Right ventricle myocardium superior (tissue), 1 donor: ENCODE data around the gene CBX8. TPM values are rescaled to one million over a fixed set of nuclear protein-coding genes. Genes with fewer than 3 reads are reported as not detected.
A peak's percentile ranks its signal among the peaks of the same experiment; 100 is the strongest.

Experiments used
- ATAC-seq: fragments of 200-7000 bp; cut with Tn5 transposase; one replicate; pipeline ENCODE4 v1.9.1; 2020; ENCODE audit warnings: mild to moderate bottlenecking; ENCODE audit not compliant: poor library complexity
- DNase-seq: peaks from one replicate; pipeline ENCODE4 v3.0.0-alpha.2; 2020
- intact Hi-C: fragments of 100-400 bp; cut with DNase I; formaldehyde crosslinking; loops from one replicate; pipeline ENCODE4 v1.11.2; 2022
- total RNA-seq: library from RNA; stranded (reverse); fragmentation: NEBNext Ultra II Directional; extraction: Animal tissue kit (Norgen Biotek cat#: 25700); gene quantifications from one replicate; pipeline ENCODE4 v1.2.1, GENCODE V29; 2021
- donor health status: DM: no; HTN: yes; CAD: no; lungs with severe emphysema.

CBX8 gene
- total RNA-seq, 1 donor from 2014 or later, result 6.2 TPM

DNA sequence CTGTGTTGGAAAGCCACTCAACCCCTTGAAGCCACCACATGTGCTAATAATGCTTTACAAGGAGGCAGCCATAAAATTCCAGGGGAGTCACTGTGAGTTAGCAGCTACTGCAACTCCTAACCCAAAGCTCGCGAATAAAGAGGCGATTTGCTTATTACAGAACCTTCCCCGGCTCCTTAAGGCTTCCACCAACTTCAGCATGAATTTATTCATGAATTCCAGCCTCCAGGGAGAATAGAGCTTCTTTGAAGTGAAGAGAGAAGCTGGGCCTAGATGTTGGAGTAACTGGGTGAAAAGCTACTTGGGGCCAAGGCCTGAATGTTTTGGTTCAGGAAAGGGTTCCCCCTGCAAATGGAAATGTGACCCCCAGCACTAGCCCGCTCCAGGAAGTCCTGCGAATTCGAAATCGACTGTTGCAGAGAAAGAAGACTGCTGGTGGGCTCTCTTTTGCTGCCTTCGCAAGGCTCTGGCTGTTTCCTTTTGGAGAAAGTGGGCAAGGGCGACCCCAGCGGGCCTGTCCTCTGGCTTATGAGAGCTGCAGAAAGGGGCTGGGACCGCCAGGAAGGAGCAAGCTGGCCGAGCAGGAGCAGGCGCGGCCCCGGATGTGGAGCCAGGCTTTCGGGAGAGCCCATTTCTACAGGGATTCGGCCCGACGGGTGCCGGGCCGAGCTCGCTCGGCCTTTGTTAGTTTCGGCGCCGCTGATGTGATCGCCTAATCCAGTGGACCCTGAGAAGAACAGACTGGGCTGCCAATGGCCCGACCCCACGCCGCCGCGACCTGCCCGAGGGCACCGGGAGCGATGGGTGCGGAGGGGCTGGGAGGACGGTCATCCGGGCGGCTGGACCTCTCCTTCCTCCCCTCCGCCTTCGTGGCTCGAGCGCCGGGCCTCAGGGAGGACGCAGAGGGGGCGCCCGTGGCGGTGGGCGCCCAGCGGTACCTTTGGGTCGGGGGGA lies 7.6 kb downstream of the CBX8 start:
- peak; percentile 28 for DNase-seq
- intact Hi-C loops, result loop anchor here (10.0 kb wide), 1 partner anchor 126 kb away; no protein-coding TSS in a partner anchor
- peak; percentile 13 for ATAC-seq

DNA sequence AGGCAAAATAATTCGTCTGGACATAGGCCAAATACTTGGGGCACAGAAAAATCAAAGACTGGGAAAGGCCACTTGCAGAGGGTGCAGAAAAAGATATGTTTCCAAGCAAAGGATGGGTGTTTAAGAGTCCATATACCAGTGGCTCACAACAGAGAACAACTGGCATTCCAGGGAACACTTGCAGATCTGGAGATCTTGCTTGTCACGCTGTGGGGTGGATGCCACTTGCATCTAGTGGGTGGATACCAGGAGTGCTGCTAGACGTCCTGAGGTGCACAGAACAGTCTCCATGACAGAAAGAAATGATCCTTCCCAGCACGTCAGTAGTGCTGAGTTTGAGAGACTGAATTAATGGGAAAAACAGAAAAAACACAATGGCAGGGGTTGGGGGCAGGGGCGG lies 8.4 kb downstream of the CBX8 start:
- intact Hi-C loops, result loop anchor here (10.0 kb wide), 1 partner anchor 126 kb away; no protein-coding TSS in a partner anchor
- DNase-seq (peak; percentile 2), ATAC-seq (no peak)

DNA sequence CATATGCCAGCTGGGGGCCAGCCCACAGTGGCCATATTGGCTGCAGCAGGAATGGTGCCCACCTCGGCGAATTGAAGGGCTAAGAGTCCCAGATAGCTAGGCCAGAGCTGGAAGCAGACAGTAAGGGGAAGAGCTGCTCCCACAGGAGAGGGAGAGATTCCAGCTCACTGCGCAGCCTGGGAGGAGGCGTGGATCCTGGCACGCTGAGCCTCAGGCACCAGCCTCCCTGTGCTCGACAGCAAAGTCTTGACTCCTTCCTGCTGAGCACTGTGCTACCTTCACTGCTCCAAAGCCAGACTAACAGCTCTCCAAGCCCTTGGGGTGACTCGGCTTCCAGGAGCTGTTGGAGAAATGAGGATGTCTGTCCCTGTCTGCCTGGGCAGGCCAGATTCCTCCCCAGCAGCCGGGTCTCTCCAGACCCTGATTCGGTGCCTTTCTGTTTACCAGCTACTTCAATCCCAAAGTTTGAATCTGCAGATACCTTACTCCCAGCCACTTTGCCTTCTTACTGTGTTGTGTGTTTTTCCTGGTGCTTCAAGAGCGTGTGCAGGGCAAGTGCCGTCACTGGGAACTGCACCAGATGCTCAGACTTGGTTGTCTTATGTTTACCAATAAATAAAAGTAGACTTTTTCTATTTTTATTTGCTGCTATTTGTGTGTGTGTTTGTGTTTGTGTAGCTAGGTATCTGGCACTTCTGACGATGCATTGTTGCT lies 9.8 kb downstream of the CBX8 start:
- DNase-seq, result no peak
- intact Hi-C loops, result loop anchor here (10.0 kb wide), 1 partner anchor 128 kb away; no protein-coding TSS in a partner anchor
- ATAC-seq, result no peak

DNA sequence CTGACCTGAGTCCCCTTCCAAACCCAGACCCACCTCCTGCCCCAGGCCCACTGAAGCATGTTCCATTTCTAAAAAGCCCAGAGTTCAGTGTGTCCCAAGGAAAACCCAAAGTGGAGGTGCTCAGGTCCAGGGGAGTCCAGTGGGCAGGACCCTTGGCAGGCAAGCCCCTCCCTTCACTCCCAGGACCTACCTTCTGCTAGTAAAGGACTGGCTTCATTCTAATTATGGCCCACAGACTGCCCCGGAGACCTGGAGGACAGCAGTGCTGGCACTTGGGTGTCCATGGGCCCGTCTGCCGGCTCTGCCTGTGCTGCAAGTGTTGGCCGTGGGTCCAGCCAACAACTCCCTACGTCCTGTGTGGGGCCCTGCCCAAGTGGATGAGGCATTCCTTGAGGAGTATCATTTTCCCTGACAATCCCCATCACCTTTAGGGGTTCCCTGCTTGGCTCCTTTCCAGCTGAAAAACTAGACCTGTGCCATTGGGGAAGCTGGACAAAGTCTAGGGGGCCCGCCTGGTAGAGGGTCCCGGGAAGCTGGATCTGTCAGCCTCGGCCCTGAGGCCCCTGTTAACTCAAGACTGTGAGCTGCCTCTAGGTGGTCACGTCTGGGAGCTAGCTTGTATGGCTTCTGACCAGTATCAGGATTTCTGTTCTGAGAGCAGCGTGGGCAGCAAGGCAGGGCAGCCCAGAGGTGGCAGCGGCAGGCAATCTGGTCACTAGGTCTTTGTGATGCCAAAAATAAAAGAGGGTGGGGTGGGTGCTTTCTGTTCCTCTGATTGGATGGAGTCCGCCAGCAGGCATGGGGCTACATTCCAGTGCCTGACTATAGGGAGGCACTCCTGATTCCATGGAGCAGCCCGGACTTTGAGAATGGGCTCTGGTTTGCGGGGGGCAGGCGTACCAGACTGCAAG lies 10.7 kb downstream of the CBX8 start:
- peak; percentile 54 for ATAC-seq
- intact Hi-C loops, result loop anchor here (10.0 kb wide), 1 partner anchor 129 kb away; no protein-coding TSS in a partner anchor
- DNase-seq, result peak; percentile 29

DNA sequence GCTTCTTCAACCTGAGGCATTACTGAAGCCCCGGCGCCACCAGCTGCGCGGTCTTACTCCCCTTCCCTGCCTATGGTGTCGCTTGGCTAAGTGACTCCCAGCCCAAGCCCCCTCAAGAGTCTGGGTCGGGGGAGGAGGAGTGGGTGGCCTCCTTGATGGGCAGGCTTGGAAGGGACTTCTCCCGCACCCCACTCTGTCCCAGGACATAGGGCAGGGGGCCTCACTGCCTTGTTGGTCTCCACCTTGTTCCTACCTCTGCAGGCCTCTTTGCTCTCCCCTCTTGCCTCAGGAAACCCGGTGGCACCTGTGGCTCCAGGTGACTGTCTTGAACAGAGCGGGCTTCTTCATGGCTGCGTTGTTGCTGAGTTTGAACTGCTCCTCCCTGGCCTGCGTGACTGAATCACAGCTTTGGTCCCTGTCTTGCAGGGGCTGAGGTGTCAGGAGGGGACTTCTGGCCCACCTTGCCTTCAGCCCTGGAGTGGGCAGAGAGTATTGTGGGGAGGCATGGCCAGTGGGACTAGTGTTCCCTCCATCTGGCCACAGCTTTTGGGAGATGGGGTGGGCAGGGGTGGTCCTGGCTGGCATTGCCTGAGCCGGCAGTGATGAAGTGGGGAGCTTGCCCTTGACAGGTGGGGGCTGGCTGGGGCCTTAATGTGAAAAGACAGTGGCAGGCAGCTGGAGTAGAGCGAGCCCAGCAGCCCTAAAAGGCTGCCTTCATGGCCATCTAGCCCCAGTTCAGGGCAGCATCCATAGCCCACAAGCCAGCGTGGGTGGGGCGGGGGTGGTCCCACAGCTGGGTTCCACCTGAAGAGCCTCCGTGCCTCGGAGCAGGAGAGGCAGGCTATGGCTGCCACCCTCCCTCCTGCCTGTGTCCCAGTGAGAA lies 11.6 kb downstream of the CBX8 start:
- intact Hi-C loops, result loop anchor here (10.0 kb wide), 1 partner anchor 130 kb away; no protein-coding TSS in a partner anchor
- DNase-seq (peak; percentile 34), ATAC-seq (no peak)

DNA sequence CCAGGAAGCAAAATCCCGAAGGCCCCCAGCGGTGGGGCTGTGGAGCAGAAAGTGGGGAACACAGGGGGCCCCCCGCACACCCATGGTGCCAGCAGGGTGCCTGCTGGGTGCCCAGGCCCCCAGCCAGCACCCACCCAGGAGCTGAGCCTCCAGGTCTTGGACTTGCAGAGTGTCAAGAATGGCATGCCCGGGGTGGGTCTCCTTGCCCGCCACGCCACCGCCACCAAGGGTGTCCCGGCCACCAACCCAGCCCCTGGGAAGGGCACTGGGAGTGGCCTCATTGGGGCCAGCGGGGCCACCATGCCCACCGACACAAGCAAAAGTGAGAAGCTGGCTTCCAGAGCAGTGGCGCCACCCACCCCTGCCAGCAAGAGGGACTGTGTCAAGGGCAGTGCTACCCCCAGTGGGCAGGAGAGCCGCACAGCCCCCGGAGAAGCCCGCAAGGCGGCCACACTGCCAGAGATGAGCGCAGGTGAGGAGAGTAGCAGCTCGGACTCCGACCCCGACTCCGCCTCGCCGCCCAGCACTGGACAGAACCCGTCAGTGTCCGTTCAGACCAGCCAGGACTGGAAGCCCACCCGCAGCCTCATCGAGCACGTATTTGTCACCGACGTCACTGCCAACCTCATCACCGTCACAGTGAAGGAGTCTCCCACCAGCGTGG lies 12.4 kb downstream of the CBX8 start:
- intact Hi-C loops, result loop anchor here (10.0 kb wide), 1 partner anchor 130 kb away; no protein-coding TSS in a partner anchor
- ATAC-seq (no peak), DNase-seq (no peak)

DNA sequence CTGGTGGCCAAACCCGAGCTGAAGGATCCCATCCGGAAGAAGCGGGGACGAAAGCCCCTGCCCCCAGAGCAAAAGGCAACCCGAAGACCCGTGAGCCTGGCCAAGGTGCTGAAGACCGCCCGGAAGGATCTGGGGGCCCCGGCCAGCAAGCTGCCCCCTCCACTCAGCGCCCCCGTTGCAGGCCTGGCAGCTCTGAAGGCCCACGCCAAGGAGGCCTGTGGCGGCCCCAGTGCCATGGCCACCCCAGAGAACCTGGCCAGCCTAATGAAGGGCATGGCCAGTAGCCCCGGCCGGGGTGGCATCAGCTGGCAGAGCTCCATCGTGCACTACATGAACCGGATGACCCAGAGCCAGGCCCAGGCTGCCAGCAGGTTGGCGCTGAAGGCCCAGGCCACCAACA lies 13.0 kb downstream of the CBX8 start:
- no peak for ATAC-seq
- intact Hi-C loops, result loop anchor here (10.0 kb wide), 1 partner anchor 131 kb away; no protein-coding TSS in a partner anchor
- peak; percentile 24 for DNase-seq

DNA sequence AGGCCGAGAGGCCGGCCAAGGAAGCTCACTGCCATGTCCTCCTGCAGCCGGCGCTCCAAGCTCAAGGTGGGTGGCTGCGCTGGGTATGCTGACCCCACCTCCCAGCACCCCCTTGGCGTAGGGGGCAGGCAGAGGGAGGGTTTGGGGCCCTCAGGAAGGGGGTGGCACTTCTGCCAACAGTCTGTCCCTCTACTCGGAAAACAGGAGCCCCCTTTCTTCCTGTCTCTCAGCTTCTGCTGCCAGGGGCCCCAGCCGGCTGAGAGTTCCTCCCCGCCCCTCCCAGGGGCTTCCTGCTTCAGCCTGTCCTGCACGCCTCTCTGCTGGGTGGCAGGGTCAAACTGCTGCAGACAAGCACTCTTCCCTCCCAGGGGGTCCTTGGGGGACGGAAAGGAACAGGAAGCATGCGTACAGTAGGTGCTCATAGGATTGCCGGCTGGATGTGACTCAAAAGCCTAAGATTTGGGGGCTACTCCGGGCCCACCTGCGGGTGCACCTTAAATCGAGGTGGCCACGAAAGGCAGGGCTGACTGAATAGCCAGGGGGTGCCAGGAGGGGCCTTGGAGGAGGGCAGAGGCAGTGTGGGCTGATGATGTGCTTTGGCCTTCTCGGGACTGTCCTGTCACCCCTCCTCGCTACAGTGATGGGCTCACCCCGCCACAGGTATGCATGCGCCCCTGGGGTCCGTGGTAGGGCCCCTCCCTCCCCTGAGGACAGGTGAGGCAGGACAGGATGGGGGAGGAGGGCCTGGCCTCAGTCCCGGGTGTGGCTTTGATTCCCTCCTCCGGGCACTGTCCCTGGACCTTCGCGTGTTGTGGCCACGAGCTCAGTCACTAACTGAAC lies 14.9 kb downstream of the CBX8 start:
- no peak for ATAC-seq
- DNase-seq, result peak; percentile 26
- intact Hi-C loops, result loop anchor here (10.0 kb wide), 1 partner anchor 133 kb away; no protein-coding TSS in a partner anchor

DNA sequence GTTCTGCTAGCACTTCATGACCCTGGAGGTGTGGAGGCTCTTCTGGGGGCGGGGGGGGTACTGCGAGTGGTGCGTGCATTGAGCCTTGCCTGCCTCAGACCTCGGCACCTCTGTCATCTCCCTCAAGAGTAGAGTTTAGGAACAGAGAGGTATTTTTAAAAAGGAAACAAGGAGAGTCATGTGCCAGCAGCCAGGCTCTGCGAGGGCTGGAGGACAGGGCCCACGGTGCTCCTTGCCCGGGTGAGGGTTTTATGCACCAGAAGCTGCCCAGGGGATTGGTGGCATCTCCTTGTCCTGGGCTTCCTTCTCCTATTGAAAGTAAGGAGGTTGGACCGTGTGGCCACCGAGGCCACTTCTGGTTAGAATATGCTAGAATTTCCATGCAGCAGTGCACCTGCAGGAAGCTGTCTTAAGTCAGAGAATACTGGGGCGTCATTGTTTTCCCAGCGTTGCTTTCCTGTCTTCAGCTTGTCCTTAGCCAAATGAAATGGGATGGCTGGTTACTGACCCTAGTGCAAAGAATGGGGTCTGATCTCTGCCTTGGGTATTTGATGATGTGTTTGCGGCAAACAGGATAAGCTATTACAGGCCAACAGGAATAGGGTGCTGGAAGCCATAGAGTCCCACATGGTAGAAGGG lies 15.7 kb downstream of the CBX8 start:
- intact Hi-C loops, result loop anchor here (10.0 kb wide), 1 partner anchor 134 kb away; no protein-coding TSS in a partner anchor
- ATAC-seq, result no peak
- DNase-seq, result peak; percentile 25

DNA sequence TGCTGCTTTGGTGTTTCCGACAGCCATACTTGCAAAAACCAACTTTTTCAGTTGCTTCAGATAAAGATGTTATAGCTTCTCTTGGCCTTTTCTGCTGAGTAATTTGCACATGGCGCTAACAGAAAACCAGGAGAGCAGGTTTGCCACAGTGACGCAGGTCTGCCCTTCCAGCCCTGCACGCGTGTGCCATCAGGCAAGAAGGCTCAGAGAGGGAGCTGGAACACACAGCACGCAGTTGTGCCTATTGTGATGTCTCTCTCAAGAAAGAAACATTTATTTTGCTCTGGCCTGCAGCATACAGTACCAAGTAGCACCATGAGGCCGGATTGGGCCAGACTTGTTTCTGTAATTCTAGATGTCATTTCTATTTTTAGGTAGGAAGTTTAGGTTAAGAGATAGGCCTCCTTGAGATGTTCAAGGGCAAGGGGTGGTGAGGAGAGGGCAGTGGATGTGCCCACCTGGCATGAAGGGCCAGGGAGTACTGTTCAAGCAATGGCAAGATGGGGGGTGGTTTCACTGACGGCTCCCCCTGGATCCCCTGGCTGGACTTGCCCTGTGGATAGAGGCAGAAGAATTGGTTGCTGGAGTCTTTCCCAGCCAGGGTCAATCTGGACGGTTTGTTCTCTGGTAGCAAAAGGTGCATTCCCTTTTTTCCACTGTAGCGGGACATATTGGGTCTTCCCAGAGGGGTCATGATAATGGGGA lies 17.1 kb downstream of the CBX8 start:
- intact Hi-C loops, result loop anchor here (10.0 kb wide), 1 partner anchor 135 kb away; no protein-coding TSS in a partner anchor
- ATAC-seq, result no peak
- DNase-seq, result peak; percentile 7

DNA sequence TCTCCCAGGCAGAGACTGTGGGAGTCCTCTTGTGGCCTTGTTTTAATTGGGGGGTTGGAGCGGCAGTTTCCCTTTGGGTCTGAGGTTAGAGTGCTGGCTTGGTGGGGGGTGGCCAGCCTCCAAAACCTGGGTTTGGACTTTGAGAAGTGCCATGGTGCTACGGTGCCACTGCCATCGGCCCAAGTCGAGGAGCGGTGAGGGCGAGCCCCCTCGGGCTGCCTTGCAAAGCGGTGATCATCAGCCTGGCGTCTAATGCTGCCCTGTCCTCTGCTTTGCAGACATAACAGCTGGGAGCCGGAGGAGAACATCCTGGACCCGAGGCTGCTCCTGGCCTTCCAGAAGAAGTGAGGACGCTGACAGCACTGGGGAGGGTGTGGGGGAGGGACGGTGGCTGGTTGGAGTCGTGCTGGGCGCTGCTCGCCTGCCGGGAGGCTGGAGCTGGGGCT lies 17.8 kb downstream of the CBX8 start:
- intact Hi-C loops, result no loop called here
- DNase-seq, result peak; percentile 29
- ATAC-seq, result no peak

DNA sequence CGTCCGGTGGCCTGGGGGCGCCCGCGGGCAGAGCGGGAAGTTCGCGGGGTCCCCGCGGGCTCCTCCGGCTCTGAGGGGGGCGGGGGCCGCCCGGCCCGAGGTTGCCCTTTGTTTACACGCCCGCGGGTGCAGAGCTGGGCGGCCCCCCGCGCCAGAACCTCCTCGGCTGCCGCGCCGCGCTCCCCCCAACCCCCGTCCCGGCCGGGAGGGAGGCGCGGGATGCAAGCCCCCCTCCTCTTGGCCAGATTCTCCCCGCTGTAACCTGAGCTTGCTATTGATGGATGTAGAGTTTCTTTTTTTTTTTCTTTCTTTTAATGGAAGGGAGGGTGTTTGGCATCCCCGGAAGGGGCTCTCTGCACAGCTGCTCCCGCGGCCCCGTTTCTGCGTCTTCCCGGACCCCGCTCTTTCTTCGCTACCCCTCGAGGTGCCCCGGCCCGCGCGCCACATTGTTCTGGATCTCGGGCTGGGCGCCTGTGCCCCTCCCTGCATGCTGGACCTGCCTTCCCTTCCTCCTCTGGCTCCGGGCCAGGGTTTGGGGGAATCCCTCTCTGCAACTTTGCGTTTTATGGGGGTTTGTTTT lies 18.3 kb downstream of the CBX8 start:
- peak; percentile 60 for DNase-seq
- intact Hi-C loops, result no loop called here
- ATAC-seq, result peak; percentile 13

DNA sequence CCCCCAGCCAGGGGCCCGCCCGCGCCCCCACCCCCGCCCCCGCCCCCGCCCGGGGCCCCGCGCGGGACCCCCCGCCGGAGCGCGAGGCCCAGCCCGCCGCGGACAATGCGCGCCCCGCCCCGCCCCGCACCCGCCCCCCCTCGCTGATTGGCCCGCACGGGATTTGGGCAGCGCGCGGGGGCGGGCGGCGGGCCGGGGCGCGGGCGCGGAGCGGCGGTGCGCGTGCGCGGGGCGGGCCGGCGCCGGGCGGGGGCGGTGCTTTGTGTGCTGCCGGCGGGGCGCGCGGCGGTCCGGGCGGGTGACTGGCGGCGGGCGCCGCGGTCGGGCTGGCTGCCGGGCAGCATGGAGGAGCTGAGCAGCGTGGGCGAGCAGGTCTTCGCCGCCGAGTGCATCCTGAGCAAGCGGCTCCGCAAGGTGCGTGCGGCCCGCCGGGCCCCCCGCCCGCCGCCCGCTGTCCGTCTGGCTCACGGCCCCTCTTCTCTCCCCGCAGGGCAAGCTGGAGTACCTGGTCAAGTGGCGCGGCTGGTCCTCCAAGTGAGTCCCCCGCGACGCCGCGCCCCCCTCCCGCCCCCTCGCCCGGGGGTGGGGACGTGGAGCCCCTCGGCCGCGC lies 18.9 kb downstream of the CBX8 start, which contains the start of gene CBX2:
Gene CBX2 (plus strand): TSS at position 255 of the 610 bp plus-strand sequence. CDS start 88 bp downstream, at position 343.
- intact Hi-C loops, result no loop called here
- peak; percentile 86 for ATAC-seq
- peak; percentile 85 for DNase-seq
